RWPE2 (cell line): Measurements from ENCODE around the gene LIX1L.

Experiments
- ATAC-seq: fragments of 200-7000 bp; cut with Tn5 transposase; 3 replicates; pipeline ENCODE4 v1.9.1; 2021; ENCODE audit warnings: low read depth
- DNase-seq: peaks from one replicate; pipeline ENCODE4 v3.0.0-alpha.2; 2020; ENCODE audit warnings: low spot score
- H3K27ac ChIP-seq: fragments of 450-650 bp; 2 replicates; pipeline ENCODE4 v1.5.1; 2017; ENCODE audit warnings: mild to moderate bottlenecking; ENCODE audit not compliant: poor library complexity, severe bottlenecking
- H3K27me3 ChIP-seq: fragments of 250-450 bp; sonication (Bioruptor Pico); 2 replicates; pipeline ENCODE4 v1.5.1; 2021; ENCODE audit warnings: mild to moderate bottlenecking, moderate library complexity; ENCODE audit not compliant: insufficient read depth, poor library complexity, severe bottlenecking
- H3K36me3 ChIP-seq: fragments of 250-450 bp; sonication (Bioruptor Pico); 2 replicates; pipeline ENCODE4 v1.5.1; 2020; ENCODE audit warnings: low read depth, mild to moderate bottlenecking, moderate library complexity
- H3K4me1 ChIP-seq: fragments of 250-450 bp; sonication (Bioruptor Pico); 2 replicates; pipeline ENCODE4 v1.5.1; 2021; ENCODE audit warnings: mild to moderate bottlenecking, moderate library complexity; ENCODE audit not compliant: insufficient read depth, poor library complexity, severe bottlenecking
- H3K4me3 ChIP-seq: fragments of 250-450 bp; sonication (Bioruptor Pico); 2 replicates; pipeline ENCODE4 v1.5.1; 2021; ENCODE audit warnings: mild to moderate bottlenecking, moderate library complexity; ENCODE audit not compliant: severe bottlenecking
- H3K9me3 ChIP-seq: fragments of 250-450 bp; sonication (Bioruptor Pico); 2 replicates; pipeline ENCODE4 v1.5.1; 2021; ENCODE audit warnings: mild to moderate bottlenecking, moderate library complexity; ENCODE audit not compliant: severe bottlenecking
- TF ChIP-seq, protein P1 (sequence below): fragments of 450-650 bp; IDR thresholded peaks from one replicate; pipeline ENCODE4 v1.5.1; 2017; ENCODE audit warnings: mild to moderate bottlenecking, moderate library complexity; ENCODE audit not compliant: poor library complexity, severe bottlenecking

LIX1L gene

DNA sequence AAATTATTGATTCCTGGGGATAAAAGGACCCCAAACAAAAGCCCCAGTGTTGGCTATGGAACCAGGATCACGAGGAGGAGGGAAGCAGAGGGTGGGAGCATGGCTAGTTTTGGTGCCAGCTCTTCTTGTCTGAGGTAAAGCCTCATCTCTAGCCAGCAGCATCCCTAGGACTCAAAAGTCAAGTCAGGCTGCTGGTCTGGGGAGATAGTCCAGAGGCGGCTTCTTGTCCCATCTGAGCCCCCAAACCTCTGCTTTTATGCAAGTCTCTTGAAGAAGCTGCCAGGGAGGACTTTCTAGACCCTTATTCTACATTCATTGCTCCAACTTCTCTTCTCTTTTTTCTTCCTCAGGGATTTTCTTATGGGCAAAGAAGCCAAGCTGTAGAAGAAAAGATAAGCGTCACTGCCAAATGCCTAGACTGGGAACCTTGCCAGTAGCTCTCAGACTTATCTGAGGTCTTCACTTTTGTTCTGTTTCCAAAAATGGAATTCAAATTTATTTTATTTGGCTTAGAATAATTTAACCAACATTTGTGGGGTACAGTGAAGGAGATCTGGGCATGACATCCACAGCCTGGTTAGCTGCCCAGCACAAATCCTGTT is 65.2 kb downstream of the LIX1L start:
- Histone ChIP-seq H3K27me3 (no peaks in the 10 kb centered on the region), H3K4me1 (peaks cover 26% of the 10 kb centered on the region), H3K36me3 (no peaks in the 10 kb centered on the region), H3K4me3 (no peak overlapping the region), H3K27ac (peak overlapping the region; percentile 97), H3K9me3 (no peaks in the 10 kb centered on the region)
- peak; percentile 1; the same call in 1 of the 3 replicates for ATAC-seq
- TF ChIP-seq, protein P1, sequence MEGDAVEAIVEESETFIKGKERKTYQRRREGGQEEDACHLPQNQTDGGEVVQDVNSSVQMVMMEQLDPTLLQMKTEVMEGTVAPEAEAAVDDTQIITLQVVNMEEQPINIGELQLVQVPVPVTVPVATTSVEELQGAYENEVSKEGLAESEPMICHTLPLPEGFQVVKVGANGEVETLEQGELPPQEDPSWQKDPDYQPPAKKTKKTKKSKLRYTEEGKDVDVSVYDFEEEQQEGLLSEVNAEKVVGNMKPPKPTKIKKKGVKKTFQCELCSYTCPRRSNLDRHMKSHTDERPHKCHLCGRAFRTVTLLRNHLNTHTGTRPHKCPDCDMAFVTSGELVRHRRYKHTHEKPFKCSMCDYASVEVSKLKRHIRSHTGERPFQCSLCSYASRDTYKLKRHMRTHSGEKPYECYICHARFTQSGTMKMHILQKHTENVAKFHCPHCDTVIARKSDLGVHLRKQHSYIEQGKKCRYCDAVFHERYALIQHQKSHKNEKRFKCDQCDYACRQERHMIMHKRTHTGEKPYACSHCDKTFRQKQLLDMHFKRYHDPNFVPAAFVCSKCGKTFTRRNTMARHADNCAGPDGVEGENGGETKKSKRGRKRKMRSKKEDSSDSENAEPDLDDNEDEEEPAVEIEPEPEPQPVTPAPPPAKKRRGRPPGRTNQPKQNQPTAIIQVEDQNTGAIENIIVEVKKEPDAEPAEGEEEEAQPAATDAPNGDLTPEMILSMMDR: no peak
- DNase-seq: no peak

DNA sequence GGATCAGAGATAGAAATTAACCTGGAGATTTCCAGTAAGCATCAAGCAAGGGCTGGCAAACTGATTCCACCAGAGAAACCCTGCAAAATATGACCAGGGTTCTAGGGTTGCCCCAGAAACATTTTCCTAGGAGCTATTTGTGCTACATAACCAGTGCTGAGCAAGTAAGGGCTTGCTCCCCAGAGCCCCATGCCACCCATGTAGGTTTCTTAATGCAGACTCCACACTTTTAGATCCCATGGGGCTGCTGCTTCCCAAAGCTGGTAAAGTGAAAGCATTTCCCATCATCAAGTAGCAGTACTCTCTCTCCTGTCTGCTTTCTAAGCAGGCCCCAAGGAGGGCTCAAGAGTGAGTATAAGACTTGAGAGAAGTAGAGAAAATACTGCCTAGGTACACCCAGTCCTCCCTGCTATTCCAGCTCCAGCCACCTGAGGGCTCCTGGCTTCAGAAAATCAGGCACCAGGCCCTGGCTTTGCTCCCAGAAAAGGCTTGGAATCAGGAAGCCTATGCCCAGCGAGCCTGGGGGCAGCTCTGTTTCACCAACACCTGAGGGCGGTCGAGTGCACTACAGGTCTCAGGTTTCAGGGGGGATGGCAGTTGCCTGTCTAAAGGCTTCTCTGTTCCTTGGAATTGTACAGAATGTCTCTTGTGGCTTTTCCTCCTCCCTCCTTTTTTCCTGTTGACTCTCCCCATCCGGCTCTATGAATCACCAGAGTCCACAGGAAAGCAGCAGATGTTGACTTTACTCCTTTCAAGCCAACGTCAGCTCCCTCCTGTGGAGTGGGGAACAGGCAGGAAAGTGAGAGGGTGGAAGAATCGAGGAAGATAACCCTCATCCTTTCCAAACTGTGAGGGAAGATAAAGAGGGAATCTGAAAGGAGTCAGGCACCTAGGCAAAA is 66.0 kb downstream of the LIX1L start:
- TF ChIP-seq, protein P1: peak; percentile 99
- Histone ChIP-seq H3K27ac (peak overlapping the region; percentile 97), H3K4me3 (no peak overlapping the region), H3K4me1 (peaks cover 26% of the 10 kb centered on the region), H3K36me3 (no peaks in the 10 kb centered on the region), H3K27me3 (no peaks in the 10 kb centered on the region), H3K9me3 (no peaks in the 10 kb centered on the region)
- peak; percentile 97 for ATAC-seq
- DNase-seq: peak; percentile 98

DNA sequence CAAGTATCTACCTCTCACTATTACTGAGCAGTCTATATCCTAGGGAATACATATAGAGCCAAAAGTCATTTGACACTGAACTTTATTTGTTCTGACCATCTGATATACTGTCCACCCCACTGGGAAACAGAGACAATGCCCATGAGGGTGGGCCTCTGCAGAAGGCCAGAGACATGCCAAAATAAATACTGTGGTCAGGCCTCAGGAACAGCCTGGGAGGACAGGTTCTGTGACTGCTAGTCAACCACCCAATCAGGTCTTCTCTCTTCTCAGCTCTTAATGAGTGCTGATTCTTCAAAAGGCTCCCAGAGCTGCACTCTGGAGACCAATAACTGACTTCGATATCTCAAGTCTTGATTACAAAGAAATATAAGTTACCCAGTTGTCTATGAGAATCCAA is 66.7 kb downstream of the LIX1L start:
- Histone ChIP-seq H3K27me3 (no peaks in the 10 kb centered on the region), H3K4me1 (peaks cover 26% of the 10 kb centered on the region), H3K4me3 (no peak overlapping the region), H3K27ac (peak overlapping the region; percentile 97), H3K9me3 (no peaks in the 10 kb centered on the region), H3K36me3 (no peaks in the 10 kb centered on the region)
- TF ChIP-seq, protein P1: no peak
- ATAC-seq (peak; percentile 22; the same call in 2 of the 3 replicates), DNase-seq (no peak)

DNA sequence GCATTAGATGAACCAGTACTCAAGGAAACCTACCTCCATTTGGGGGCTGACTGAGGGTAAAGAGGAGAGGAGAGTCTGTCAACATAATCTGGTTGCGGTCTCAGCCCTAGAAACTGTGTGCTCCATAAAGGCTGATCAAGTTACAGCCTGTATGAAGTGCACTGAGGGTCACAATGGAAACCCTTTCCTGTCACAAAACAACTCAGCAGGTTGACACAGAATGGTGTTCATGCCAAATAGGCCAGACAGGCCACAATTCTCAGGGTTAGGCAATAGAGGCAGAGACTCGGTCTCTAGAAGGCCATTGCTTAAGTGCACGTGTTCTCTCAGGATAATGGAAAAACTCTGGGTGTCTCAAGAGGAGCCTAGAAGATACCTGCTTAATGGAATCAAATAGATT is 68.1 kb downstream of the LIX1L start:
- Histone ChIP-seq H3K9me3 (no peaks in the 10 kb centered on the region), H3K27me3 (no peaks in the 10 kb centered on the region), H3K27ac (peak overlapping the region; percentile 97), H3K4me1 (peaks cover 26% of the 10 kb centered on the region), H3K4me3 (no peak overlapping the region), H3K36me3 (no peaks in the 10 kb centered on the region)
- TF ChIP-seq, protein P1: no peak
- ATAC-seq: no peak
- DNase-seq: no peak
